ENCODE measurements around the gene RGMA.

DNA sequence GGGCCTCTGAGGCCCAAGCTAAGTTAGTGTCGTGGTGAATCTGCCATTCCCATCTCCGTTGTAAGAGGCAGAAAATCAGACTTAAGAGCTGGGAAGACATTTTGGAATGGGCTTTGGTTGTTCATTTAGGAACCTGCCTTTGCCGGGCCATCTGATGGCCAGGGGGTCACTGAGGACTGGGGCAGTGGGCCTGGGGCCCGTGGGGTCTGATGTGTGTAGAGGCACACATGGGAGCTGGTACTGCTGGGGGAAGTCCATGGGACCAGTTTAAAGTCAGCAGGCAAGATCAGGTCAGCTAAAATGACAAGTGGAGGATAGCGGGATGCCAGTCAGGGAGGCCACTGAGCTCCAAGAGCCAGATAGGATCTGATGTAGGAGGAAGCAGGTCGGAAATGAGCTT lies 38.3 kb upstream of the RGMA start:
- TF ChIP-seq, protein P1, sequence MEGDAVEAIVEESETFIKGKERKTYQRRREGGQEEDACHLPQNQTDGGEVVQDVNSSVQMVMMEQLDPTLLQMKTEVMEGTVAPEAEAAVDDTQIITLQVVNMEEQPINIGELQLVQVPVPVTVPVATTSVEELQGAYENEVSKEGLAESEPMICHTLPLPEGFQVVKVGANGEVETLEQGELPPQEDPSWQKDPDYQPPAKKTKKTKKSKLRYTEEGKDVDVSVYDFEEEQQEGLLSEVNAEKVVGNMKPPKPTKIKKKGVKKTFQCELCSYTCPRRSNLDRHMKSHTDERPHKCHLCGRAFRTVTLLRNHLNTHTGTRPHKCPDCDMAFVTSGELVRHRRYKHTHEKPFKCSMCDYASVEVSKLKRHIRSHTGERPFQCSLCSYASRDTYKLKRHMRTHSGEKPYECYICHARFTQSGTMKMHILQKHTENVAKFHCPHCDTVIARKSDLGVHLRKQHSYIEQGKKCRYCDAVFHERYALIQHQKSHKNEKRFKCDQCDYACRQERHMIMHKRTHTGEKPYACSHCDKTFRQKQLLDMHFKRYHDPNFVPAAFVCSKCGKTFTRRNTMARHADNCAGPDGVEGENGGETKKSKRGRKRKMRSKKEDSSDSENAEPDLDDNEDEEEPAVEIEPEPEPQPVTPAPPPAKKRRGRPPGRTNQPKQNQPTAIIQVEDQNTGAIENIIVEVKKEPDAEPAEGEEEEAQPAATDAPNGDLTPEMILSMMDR (conservative IDR thresholded peaks at IDR 0.05; ENCODE audit: low read length), result no peak
- no peak for TF ChIP-seq EZH2phosphoT487 (IDR thresholded peaks at IDR 0.05; ENCODE audit: borderline replicate concordance, low read depth, low read length)

All from OCI-LY7 (cell line).